ENCODE data around the gene WDR45. TPM values are rescaled to one million over a fixed set of nuclear protein-coding genes. Genes with fewer than 3 reads are reported as not detected.

Gene WDR45
- total RNA-seq, 1 donor from 2014 or later: 55.0 TPM

- Mint-ChIP-seq H3K27ac (no peak overlapping the region), H3K27me3 (no peaks in the 10 kb centered on the region), H3K36me3 (ENCODE audit: insufficient read depth) (no peaks in the 10 kb centered on the region), H3K4me3 (ENCODE audit: low read depth) (no peak overlapping the region), H3K9me3 (ENCODE audit: low read depth) (no peaks in the 10 kb centered on the region), H3K4me1 (ENCODE audit: low read depth) (peaks cover 6% of the 10 kb centered on the region)
- TF ChIP-seq CTCF (IDR thresholded peaks at IDR 0.05; ENCODE audit: unreplicated experiment): no peak
- DNase-seq (ENCODE audit: low spot score, unreplicated experiment): no peak
Measured at GRCh38 chrX:49077941-49078340, 1.7 kb downstream of the WDR45 start.

DNA sequence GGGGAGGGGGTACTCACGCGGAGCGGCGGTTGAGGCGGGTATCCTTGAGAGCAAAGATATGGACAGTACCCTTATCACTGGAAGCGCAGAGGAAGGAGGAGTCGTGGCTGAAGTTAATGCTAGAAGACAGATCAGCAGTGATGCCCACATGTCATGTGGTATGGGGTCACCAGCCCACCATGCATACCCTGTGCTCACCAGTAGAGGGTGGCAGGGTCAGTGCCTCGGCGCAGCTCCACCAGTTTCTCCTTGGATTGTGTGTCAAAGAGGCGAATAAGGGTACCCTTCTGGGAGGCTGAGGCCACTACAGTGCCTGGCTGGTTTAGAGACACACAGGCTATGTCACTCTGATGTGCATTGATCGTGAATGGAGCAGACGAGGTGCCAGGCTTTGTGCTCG, 4.3 kb downstream of the WDR45 start:
- no peaks in the 10 kb centered on the region for H3K27me3 Mint-ChIP-seq
- no peak for DNase-seq (ENCODE audit: low spot score, unreplicated experiment)
- H3K9me3 Mint-ChIP-seq (ENCODE audit: low read depth): no peaks in the 10 kb centered on the region
- no peaks in the 10 kb centered on the region for H3K36me3 Mint-ChIP-seq (ENCODE audit: insufficient read depth)
- no peak overlapping the region for H3K27ac Mint-ChIP-seq
- peaks cover 8% of the 10 kb centered on the region for H3K4me1 Mint-ChIP-seq (ENCODE audit: low read depth)
- no peak overlapping the region for H3K4me3 Mint-ChIP-seq (ENCODE audit: low read depth)
- TF ChIP-seq CTCF (IDR thresholded peaks at IDR 0.05; ENCODE audit: unreplicated experiment): peak; percentile 14

DNA sequence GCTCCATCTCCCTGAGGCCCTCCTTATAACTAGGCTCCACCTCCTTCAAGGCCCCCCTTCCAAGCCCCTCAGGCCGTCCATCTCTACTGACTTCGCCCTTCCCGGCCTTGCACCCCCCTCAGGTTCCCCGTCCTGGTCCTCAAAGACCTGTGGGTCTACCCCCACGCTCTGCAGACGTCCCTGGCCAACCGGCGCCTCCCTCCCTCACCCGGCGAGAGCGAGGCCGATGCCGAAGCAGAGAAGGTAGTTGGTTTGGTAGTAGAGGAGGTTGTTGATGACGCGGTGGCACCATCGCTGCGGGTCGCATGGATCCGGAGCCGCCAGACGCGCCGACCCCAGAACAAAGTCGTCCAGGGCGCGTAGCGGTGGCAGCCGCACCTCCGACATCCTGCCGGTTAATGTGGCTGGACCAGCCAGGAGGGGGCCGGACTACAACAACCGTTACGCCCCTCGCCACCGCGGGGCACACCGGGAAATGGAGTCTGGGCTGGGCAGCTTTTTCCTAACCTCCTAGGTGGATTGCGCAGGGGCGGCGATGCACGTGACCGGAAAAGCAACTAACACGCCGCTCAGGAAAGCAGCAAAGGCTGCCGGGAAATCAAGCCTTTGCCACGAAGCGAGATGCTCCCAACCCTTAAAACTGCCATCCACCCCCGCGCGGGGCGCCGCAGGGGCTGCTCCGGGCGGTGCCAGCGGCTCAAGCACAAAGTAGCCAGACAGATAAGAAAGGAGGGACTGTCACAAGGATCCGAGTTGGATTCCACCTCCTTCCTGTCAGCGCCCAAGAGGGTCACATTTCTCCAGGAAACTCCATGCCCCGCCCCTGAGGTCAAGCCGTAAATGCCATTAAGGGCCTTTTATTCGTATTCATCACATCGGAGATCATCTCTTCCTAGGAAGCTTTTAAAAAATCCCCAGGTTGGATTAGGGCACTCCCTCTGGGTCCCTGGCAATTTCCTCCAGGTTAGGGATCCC, 5.8 kb downstream of the WDR45 start, which contains the start of gene PRAF2:
TSS of gene PRAF2 (minus strand) at position 402 of the 975 bp plus-strand sequence. CDS start at position 387, 15 bp downstream.
- H3K36me3 Mint-ChIP-seq (ENCODE audit: insufficient read depth): no peaks in the 10 kb centered on the region
- peak within 1 kb of the TSS; percentile 82 for H3K4me3 Mint-ChIP-seq (ENCODE audit: low read depth)
- H3K27me3 Mint-ChIP-seq: no peaks in the 10 kb centered on the region
- TF ChIP-seq CTCF (IDR thresholded peaks at IDR 0.05; ENCODE audit: unreplicated experiment): no peak
- H3K27ac Mint-ChIP-seq: peak within 1 kb of the TSS; percentile 80
- H3K4me1 Mint-ChIP-seq (ENCODE audit: low read depth): peaks cover 5% of the 10 kb centered on the region
- DNase-seq (ENCODE audit: low spot score, unreplicated experiment): peak; percentile 69
- H3K9me3 Mint-ChIP-seq (ENCODE audit: low read depth): no peaks in the 10 kb centered on the region

DNA sequence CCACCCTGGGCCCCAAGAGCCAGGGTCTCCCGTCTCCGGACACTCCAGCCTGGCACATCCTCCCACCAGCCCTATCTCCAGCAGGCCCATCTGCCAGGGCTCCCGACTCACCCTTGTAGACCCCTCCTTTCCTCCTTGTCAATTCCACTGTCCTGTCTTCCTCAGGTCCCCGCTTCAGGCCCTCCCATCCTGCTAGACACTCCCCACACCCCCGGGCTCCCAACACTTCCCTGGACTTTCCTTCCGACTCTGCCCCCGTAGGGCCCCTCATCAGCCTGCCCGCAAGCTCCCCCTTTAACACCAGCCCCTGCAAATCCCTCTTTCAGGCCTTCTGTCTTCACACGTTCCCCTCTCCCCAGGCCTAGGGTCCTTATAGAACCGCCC, 7.0 kb downstream of the WDR45 start:
- TF ChIP-seq CTCF (IDR thresholded peaks at IDR 0.05; ENCODE audit: unreplicated experiment): no peak
- Mint-ChIP-seq H3K4me1 (ENCODE audit: low read depth) (peaks cover 5% of the 10 kb centered on the region), H3K4me3 (ENCODE audit: low read depth) (peak overlapping the region; percentile 82), H3K27ac (peak overlapping the region; percentile 80), H3K27me3 (no peaks in the 10 kb centered on the region), H3K36me3 (ENCODE audit: insufficient read depth) (no peaks in the 10 kb centered on the region), H3K9me3 (ENCODE audit: low read depth) (no peaks in the 10 kb centered on the region)
- DNase-seq (ENCODE audit: low spot score, unreplicated experiment): no peak

GRCh38 chrX:49071877-49072711, 7.6 kb downstream of the WDR45 start:
- Mint-ChIP-seq H3K36me3 (ENCODE audit: insufficient read depth) (no peaks in the 10 kb centered on the region), H3K27me3 (no peaks in the 10 kb centered on the region), H3K27ac (no peak overlapping the region), H3K9me3 (ENCODE audit: low read depth) (no peaks in the 10 kb centered on the region), H3K4me1 (ENCODE audit: low read depth) (peaks cover 5% of the 10 kb centered on the region), H3K4me3 (ENCODE audit: low read depth) (peak overlapping the region; percentile 65)
- DNase-seq (ENCODE audit: low spot score, unreplicated experiment): no peak
- TF ChIP-seq CTCF (IDR thresholded peaks at IDR 0.05; ENCODE audit: unreplicated experiment): no peak
